Ishikawa (cell line): ENCODE measurements around the gene MYH7B.

Experiments
- FOXM1 ChIP-seq: IDR thresholded peaks from 2 replicates; pipeline ENCODE4 v1.6.1; 2012; ENCODE audit warnings: low read depth, borderline replicate concordance
- NFIC ChIP-seq: IDR thresholded peaks from 2 replicates; pipeline ENCODE4 v1.6.1; 2012
- RAD21 ChIP-seq: IDR thresholded peaks from 2 replicates; pipeline ENCODE4 v1.6.1; 2012; ENCODE audit warnings: low read depth
- TCF12 ChIP-seq: IDR thresholded peaks from 2 replicates; pipeline ENCODE4 v1.6.1; 2012; ENCODE audit warnings: low read depth
- TF ChIP-seq, protein P1 (sequence below): IDR thresholded peaks from 2 replicates; pipeline ENCODE4 v1.6.1; 2012
- TF ChIP-seq, protein P2 (sequence below): IDR thresholded peaks from 2 replicates; pipeline ENCODE4 v1.6.1; 2012; ENCODE audit warnings: low read depth, mild to moderate bottlenecking
- TF ChIP-seq, protein P3 (sequence below): IDR thresholded peaks from 2 replicates; pipeline ENCODE4 v1.6.1; 2012

DNA sequence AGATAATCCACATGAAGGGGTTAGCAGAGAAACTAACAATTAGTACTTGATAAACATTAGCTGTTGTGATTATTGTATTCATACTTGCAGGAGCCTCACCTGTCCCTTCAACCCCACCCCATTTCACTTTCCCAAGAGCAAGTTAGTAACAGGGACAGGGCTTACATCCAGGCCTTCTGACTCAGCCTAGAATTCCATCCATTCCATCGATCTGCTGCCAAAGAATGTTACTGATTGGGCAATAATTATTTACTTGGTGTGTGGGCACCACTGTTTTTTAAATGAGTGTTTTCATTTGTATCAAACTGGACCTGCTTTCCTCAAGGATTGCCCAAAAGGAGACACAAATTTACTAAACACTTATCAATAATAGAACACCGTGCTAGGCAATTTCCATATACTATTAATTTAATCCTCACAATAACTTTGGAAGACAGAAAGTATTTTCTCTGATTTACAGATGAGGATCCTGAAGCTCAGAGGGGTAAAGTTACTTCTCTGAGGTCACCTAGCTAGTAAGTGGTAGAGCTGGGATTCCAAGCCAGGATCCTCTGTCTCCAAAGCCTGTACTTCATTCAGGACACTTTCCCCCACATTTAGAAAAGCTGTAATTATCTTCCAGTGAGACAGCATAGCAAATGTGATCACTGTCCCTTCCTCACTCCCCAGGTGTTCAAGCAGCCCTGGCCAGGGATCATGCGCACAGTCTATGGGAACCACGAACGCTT lies 32.9 kb upstream of the MYH7B start:
- TF ChIP-seq, protein P1, sequence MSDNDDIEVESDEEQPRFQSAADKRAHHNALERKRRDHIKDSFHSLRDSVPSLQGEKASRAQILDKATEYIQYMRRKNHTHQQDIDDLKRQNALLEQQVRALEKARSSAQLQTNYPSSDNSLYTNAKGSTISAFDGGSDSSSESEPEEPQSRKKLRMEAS, result no peak
- TF ChIP-seq, protein P2, sequence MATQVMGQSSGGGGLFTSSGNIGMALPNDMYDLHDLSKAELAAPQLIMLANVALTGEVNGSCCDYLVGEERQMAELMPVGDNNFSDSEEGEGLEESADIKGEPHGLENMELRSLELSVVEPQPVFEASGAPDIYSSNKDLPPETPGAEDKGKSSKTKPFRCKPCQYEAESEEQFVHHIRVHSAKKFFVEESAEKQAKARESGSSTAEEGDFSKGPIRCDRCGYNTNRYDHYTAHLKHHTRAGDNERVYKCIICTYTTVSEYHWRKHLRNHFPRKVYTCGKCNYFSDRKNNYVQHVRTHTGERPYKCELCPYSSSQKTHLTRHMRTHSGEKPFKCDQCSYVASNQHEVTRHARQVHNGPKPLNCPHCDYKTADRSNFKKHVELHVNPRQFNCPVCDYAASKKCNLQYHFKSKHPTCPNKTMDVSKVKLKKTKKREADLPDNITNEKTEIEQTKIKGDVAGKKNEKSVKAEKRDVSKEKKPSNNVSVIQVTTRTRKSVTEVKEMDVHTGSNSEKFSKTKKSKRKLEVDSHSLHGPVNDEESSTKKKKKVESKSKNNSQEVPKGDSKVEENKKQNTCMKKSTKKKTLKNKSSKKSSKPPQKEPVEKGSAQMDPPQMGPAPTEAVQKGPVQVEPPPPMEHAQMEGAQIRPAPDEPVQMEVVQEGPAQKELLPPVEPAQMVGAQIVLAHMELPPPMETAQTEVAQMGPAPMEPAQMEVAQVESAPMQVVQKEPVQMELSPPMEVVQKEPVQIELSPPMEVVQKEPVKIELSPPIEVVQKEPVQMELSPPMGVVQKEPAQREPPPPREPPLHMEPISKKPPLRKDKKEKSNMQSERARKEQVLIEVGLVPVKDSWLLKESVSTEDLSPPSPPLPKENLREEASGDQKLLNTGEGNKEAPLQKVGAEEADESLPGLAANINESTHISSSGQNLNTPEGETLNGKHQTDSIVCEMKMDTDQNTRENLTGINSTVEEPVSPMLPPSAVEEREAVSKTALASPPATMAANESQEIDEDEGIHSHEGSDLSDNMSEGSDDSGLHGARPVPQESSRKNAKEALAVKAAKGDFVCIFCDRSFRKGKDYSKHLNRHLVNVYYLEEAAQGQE, result no peak
- TF ChIP-seq FOXM1 (no peak), RAD21 (no peak), TCF12 (no peak), NFIC (peak; percentile 78)
- TF ChIP-seq, protein P3, sequence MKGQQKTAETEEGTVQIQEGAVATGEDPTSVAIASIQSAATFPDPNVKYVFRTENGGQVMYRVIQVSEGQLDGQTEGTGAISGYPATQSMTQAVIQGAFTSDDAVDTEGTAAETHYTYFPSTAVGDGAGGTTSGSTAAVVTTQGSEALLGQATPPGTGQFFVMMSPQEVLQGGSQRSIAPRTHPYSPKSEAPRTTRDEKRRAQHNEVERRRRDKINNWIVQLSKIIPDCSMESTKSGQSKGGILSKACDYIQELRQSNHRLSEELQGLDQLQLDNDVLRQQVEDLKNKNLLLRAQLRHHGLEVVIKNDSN, result no peak
